ENCODE measurements around the gene NUBP2.

The NUBP2 gene

GRCh38 chr16:1766231-1766630, 16.5 kb upstream of the NUBP2 start:
- Mint-ChIP-seq H3K27ac (no peak overlapping the region), H3K4me1 (peaks cover 6% of the 10 kb centered on the region), H3K27me3 (ENCODE audit: low read depth, poor library complexity) (peaks cover 1% of the 10 kb centered on the region), H3K4me3 (no peak overlapping the region), H3K36me3 (ENCODE audit: low read depth) (peaks cover 4% of the 10 kb centered on the region), H3K9me3 (no peaks in the 10 kb centered on the region)
- DNase-seq: no peak
- TF ChIP-seq, protein P1, sequence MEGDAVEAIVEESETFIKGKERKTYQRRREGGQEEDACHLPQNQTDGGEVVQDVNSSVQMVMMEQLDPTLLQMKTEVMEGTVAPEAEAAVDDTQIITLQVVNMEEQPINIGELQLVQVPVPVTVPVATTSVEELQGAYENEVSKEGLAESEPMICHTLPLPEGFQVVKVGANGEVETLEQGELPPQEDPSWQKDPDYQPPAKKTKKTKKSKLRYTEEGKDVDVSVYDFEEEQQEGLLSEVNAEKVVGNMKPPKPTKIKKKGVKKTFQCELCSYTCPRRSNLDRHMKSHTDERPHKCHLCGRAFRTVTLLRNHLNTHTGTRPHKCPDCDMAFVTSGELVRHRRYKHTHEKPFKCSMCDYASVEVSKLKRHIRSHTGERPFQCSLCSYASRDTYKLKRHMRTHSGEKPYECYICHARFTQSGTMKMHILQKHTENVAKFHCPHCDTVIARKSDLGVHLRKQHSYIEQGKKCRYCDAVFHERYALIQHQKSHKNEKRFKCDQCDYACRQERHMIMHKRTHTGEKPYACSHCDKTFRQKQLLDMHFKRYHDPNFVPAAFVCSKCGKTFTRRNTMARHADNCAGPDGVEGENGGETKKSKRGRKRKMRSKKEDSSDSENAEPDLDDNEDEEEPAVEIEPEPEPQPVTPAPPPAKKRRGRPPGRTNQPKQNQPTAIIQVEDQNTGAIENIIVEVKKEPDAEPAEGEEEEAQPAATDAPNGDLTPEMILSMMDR (IDR thresholded peaks at IDR 0.05): no peak

DNA sequence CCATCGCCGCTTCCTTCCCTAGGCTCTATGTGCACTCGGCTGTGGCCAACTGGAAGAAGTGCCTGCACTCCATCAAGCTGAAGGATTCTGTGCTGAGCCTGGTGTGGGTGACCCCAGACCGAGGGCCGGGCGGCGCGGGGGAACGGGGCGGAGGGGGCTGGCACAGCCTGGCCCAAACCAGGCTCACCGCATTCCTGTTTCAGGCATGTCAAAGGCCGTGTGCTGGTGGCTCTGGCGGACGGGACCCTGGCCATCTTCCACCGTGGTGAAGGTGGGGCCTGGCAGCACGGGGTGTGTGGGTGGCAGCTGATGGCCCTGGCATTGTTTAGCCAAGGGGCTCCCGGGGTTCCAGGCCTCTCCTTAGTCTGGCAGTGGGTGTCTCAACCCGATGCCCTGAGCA, 16.1 kb upstream of the NUBP2 start:
- TF ChIP-seq, protein P1 (IDR thresholded peaks at IDR 0.05): no peak
- no peak for DNase-seq
- Mint-ChIP-seq H3K27ac (no peak overlapping the region), H3K4me1 (peaks cover 7% of the 10 kb centered on the region), H3K27me3 (ENCODE audit: low read depth, poor library complexity) (no peaks in the 10 kb centered on the region), H3K4me3 (no peak overlapping the region), H3K36me3 (ENCODE audit: low read depth) (no peaks in the 10 kb centered on the region), H3K9me3 (no peaks in the 10 kb centered on the region)

- Mint-ChIP-seq H3K27ac (no peak overlapping the region), H3K4me1 (peaks cover 9% of the 10 kb centered on the region), H3K36me3 (ENCODE audit: low read depth) (no peaks in the 10 kb centered on the region), H3K9me3 (no peaks in the 10 kb centered on the region), H3K27me3 (ENCODE audit: low read depth, poor library complexity) (no peaks in the 10 kb centered on the region), H3K4me3 (no peak overlapping the region)
- TF ChIP-seq, protein P1 (IDR thresholded peaks at IDR 0.05): no peak
- DNase-seq: no peak
Observed at GRCh38 chr16:1767116-1767994, 15.4 kb upstream of the NUBP2 start.

- Mint-ChIP-seq H3K9me3 (no peaks in the 10 kb centered on the region), H3K4me3 (no peak overlapping the region)
Observed at GRCh38 chr16:1768061-1768766, 14.5 kb upstream of the NUBP2 start.

GRCh38 chr16:1768767-1769401, 13.9 kb upstream of the NUBP2 start:
- H3K27me3 Mint-ChIP-seq (ENCODE audit: low read depth, poor library complexity): no peaks in the 10 kb centered on the region
- H3K36me3 Mint-ChIP-seq (ENCODE audit: low read depth): no peaks in the 10 kb centered on the region
- H3K4me1 Mint-ChIP-seq: peaks cover 11% of the 10 kb centered on the region
- TF ChIP-seq, protein P1 (IDR thresholded peaks at IDR 0.05): no peak
- H3K4me3 Mint-ChIP-seq: no peak overlapping the region
- H3K9me3 Mint-ChIP-seq: no peaks in the 10 kb centered on the region
- H3K27ac Mint-ChIP-seq: no peak overlapping the region
- no peak for DNase-seq

More at GRCh38 chr16:1768061-1768766, 14.5 kb upstream of the NUBP2 start:
- DNase-seq: no peak
- TF ChIP-seq, protein P1 (IDR thresholded peaks at IDR 0.05): no peak
- Mint-ChIP-seq H3K27ac (no peak overlapping the region), H3K27me3 (ENCODE audit: low read depth, poor library complexity) (no peaks in the 10 kb centered on the region), H3K36me3 (ENCODE audit: low read depth) (no peaks in the 10 kb centered on the region), H3K4me1 (peaks cover 8% of the 10 kb centered on the region)
